ENCODE measurements around the gene SH3BP5L. TPM values are rescaled to one million over a fixed set of nuclear protein-coding genes. Genes with fewer than 3 reads are reported as not detected.
A peak's percentile ranks its signal among the peaks of the same experiment; 100 is the strongest.

SH3BP5L gene
- total RNA-seq, 1 donor from 2014 or later: 15.9 TPM

DNA sequence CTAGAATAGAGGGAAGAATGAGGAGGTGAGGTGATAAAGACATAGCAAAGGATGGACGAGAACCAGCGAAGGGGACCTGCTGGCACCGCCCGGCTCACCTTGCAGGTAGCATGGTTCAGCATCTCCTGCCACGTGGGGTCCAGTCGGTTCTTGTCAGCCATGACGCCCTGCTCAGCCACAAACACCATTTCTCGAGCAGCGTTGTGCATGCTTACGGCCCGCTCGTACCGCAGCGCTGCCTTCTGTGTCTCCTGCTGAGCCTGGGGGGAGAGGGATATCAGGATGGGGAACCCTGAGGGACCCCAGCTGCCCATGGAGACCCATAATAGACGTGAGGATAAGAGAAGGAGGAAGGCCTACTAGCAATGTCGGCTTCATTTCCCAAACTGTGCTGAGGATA lies 11.4 kb downstream of the SH3BP5L start:
- Histone ChIP-seq H3K27ac (no peak overlapping the region), H3K36me3 (peaks cover 38 to 65% of the 10 kb centered on the region in 2 donors), H3K27me3 (no peaks in the 10 kb centered on the region), H3K9me3 (no peaks in the 10 kb centered on the region), H3K4me3 (no peak overlapping the region), H3K4me1 (peaks cover 0 to 2% of the 10 kb centered on the region in 2 donors)
- no peak for DNase-seq (ENCODE audit: low spot score in 2 of 2)
- TF ChIP-seq, protein P1, sequence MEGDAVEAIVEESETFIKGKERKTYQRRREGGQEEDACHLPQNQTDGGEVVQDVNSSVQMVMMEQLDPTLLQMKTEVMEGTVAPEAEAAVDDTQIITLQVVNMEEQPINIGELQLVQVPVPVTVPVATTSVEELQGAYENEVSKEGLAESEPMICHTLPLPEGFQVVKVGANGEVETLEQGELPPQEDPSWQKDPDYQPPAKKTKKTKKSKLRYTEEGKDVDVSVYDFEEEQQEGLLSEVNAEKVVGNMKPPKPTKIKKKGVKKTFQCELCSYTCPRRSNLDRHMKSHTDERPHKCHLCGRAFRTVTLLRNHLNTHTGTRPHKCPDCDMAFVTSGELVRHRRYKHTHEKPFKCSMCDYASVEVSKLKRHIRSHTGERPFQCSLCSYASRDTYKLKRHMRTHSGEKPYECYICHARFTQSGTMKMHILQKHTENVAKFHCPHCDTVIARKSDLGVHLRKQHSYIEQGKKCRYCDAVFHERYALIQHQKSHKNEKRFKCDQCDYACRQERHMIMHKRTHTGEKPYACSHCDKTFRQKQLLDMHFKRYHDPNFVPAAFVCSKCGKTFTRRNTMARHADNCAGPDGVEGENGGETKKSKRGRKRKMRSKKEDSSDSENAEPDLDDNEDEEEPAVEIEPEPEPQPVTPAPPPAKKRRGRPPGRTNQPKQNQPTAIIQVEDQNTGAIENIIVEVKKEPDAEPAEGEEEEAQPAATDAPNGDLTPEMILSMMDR (IDR thresholded peaks at IDR 0.05): no peak
- intact Hi-C loops (cut with DNase I): no loop called here

DNA sequence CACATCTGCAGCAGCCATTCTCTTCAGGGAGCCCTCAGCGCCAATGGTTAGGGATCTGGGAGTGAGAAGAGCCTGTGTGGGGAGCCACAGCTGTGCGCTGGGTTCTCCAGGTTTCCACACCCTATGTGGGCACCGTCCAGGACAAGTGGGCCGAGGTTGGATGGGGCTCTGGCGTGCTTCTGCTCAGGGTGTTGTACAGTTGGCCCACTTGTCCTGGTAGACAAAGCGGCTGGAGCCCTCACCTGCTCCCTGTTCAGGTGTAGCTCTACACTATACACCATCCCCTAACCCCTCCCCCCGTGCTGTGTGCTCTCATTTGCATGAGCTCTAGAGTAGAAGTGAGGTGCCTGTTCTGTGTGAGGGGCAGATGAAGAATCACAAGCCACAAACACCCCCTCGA lies 12.2 kb downstream of the SH3BP5L start:
- Histone ChIP-seq H3K9me3 (no peaks in the 10 kb centered on the region), H3K27me3 (no peaks in the 10 kb centered on the region), H3K4me3 (no peak overlapping the region), H3K36me3 (peaks cover 38 to 65% of the 10 kb centered on the region in 2 donors), H3K4me1 (no peaks in the 10 kb centered on the region), H3K27ac (no peak overlapping the region)
- intact Hi-C loops (cut with DNase I): no loop called here
- TF ChIP-seq, protein P1 (IDR thresholded peaks at IDR 0.05): no peak
- DNase-seq (ENCODE audit: low spot score in 2 of 2): no peak

DNA sequence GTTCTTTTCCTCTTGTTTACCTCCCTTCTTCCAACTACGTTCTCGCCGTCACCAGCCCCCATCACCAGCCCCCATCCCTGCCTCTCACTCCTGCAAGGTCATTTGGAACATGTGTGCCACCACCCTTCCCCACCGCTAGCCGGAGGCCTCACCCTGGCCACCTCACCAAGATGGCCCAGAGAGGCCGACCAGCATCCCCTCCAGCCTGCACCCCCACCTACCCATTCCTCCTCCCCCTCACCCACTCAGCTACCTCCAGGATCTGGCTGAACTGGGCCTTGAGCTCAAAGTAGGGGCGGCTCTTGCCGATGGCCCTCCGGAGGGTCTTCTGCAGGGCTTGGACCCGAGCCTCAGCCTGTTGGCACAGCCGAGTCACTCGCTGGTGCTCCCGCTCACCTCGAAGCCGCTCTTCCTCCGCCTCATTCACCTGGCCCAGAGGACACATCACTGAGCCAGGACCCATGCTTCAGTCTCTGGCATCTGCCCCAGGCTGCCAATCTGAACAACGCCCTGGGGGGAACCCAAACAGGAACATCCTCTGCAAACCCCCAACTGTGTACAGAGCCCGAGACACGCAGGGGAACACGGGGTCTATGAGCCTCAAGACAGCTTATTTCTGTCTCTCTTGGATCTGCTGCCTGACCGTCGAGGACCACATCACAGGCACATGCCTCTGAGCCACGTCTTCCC lies 12.8 kb downstream of the SH3BP5L start:
- TF ChIP-seq, protein P1 (IDR thresholded peaks at IDR 0.05): no peak
- H3K9me3 ChIP-seq: no peaks in the 10 kb centered on the region
- no peak overlapping the region for H3K27ac ChIP-seq
- intact Hi-C loops (cut with DNase I): no loop called here
- H3K36me3 ChIP-seq: peaks cover 38 to 65% of the 10 kb centered on the region in 2 donors
- no peak overlapping the region for H3K4me3 ChIP-seq
- no peaks in the 10 kb centered on the region for H3K4me1 ChIP-seq
- H3K27me3 ChIP-seq: no peaks in the 10 kb centered on the region
- DNase-seq (ENCODE audit: low spot score in 2 of 2): peak in 1 of 2 donors; percentile 58

DNA sequence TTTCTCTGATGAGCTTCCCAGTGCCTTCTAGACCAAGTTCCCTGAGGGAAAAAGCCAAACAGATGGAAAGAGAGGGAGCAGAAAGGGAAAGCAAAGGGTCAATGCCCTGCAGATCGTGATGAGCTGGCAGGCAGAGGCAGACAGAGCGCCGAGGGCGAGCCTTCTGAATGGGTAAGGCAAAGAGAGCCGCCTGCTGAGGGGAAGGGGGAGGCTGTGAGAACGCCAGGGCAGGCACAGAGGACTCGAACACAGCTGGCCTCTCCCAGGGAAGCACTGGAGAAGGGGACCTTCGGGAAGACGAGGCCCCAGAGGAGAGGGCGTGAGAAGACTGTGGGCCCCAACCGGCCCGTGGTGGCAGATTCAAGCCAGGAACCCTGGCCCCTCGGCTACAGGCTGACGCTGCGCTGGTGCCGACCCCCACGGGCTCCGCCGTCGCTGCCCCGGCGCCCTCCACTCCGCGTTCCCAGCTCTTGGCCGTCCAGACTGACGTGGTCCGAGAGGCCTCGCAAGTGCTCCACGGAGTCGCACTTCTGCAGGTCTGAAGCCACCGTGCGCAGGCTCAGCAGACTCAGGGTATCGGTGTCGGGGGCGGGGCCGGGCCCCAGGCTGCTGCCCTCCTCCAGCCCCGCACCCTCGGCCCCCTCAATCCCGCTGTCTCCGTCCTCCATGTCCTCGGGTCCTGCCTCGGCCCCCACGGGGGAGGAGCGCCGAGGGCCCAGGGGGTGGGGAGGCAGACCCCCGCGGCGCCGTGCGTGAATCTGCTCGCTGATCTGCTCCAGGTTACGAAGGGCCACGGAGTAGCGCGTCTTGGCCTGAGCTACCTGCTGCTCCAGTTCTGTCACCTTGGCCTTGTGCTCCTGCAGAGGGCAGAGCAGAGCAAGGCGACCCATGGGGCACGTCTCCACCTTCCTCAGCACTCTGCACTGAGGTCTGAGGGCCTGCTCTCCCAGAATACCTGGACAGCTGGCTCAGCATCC lies 13.9 kb downstream of the SH3BP5L start:
- H3K4me3 ChIP-seq: no peak overlapping the region
- peak in 1 of 2 donors; percentile 61 for DNase-seq (ENCODE audit: low spot score in 2 of 2)
- H3K9me3 ChIP-seq: no peaks in the 10 kb centered on the region
- TF ChIP-seq, protein P1 (IDR thresholded peaks at IDR 0.05): no peak
- H3K36me3 ChIP-seq: peaks cover 38 to 58% of the 10 kb centered on the region in 2 donors
- no peak overlapping the region for H3K27ac ChIP-seq
- intact Hi-C loops (cut with DNase I): no loop called here
- no peaks in the 10 kb centered on the region for H3K4me1 ChIP-seq
- no peaks in the 10 kb centered on the region for H3K27me3 ChIP-seq

DNA sequence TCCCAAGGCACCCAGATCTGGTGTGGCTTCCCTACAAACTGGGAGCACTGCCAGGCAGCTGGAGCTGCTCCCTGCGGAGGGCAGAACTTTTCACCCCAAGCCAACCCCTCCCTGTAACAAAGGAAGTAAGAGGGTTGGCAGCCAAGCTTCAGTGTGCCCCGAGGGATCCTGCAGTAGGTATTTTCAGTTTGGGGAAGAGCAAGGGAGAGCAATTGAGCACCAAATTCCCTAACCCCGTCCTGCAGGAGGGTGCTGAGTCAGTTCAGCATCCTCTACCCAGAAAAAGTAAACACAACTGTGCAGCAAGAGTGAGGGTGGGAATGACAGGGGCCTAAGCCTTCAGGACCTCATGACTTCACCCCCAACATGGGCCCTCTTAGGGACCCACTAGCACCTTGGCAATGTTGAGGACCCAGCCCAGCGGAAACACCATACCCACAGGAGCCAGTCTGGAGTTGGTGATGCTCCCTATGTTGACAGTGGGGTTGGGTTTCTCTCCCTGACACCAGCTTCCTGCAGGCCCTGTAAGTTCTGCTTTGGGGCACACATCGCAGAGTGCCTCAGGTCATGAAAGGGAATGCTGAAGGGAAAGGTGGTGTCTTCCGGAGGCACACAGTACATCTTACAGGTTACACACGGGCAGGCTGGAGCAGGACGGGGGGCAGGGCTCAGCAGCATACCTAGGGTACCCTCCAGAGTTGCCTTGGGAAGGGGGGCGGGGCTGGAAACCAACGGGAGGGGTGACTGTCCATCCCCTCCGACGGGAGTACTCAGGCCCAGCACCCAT lies 14.8 kb downstream of the SH3BP5L start:
- no peak overlapping the region for H3K4me3 ChIP-seq
- no peaks in the 10 kb centered on the region for H3K4me1 ChIP-seq
- intact Hi-C loops (cut with DNase I): no loop called here
- TF ChIP-seq, protein P1 (IDR thresholded peaks at IDR 0.05): no peak
- peaks cover 31 to 49% of the 10 kb centered on the region in 2 donors for H3K36me3 ChIP-seq
- no peaks in the 10 kb centered on the region for H3K9me3 ChIP-seq
- DNase-seq (ENCODE audit: low spot score in 2 of 2): no peak
- no peak overlapping the region for H3K27ac ChIP-seq
- no peaks in the 10 kb centered on the region for H3K27me3 ChIP-seq

Data from ascending aorta (tissue), 2 donors.